T-helper 2 cell treated with Interferon-gamma antibody and Interleukin-4, amounts not matched to agents 5 μg/mL and 100 μg/mL, for 36 hours (primary cell): ENCODE measurements around the gene CTNND2.

ENCODE experiments used
- DNase-seq: peaks from one replicate; pipeline ENCODE4 v3.0.0; 2021; ENCODE audit warnings: low spot score
- H3K27ac Mint-ChIP-seq: one replicate; pipeline ENCODE4 v1.8.0; 2021; ENCODE audit warnings: mild to moderate bottlenecking, mixed read lengths
- H3K27me3 Mint-ChIP-seq: one replicate; pipeline ENCODE4 v1.8.0; 2021; ENCODE audit warnings: low read depth, mixed read lengths
- H3K36me3 Mint-ChIP-seq: one replicate; pipeline ENCODE4 v1.8.0; 2021; ENCODE audit warnings: low read depth, mixed read lengths
- H3K4me1 Mint-ChIP-seq: one replicate; pipeline ENCODE4 v1.8.0; 2021; ENCODE audit warnings: low read depth, mixed read lengths
- H3K4me3 Mint-ChIP-seq: one replicate; pipeline ENCODE4 v1.8.0; 2022; ENCODE audit warnings: mild to moderate bottlenecking, moderate library complexity, mixed read lengths
- H3K9me3 Mint-ChIP-seq: one replicate; pipeline ENCODE4 v1.8.0; 2021; ENCODE audit warnings: mixed read lengths

CTNND2 gene

DNA sequence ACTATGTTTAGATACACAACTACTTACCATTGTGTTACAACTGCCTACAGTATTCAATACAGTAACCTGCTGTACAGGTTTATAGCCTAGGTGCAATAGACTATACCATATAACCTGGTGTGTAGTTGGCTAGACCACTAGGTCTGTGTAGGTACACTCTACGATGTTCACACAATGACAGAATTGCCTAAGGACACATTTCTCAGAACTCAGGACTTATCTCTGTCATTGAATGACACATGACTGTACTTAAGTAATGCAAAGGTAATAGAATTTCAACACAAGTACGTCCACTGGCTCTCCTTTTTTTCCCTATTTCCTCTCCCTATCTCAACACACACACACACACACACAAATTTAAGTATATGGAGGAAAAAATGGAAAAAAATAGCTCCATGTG, 385.6 kb downstream of the CTNND2 start:
- H3K27me3 Mint-ChIP-seq = no peaks in the 10 kb centered on the region
- H3K27ac Mint-ChIP-seq = no peak overlapping the region
- no peaks in the 10 kb centered on the region for H3K4me1 Mint-ChIP-seq
- DNase-seq = no peak
- no peaks in the 10 kb centered on the region for H3K36me3 Mint-ChIP-seq
- no peak overlapping the region for H3K4me3 Mint-ChIP-seq
- H3K9me3 Mint-ChIP-seq = no peaks in the 10 kb centered on the region

DNA sequence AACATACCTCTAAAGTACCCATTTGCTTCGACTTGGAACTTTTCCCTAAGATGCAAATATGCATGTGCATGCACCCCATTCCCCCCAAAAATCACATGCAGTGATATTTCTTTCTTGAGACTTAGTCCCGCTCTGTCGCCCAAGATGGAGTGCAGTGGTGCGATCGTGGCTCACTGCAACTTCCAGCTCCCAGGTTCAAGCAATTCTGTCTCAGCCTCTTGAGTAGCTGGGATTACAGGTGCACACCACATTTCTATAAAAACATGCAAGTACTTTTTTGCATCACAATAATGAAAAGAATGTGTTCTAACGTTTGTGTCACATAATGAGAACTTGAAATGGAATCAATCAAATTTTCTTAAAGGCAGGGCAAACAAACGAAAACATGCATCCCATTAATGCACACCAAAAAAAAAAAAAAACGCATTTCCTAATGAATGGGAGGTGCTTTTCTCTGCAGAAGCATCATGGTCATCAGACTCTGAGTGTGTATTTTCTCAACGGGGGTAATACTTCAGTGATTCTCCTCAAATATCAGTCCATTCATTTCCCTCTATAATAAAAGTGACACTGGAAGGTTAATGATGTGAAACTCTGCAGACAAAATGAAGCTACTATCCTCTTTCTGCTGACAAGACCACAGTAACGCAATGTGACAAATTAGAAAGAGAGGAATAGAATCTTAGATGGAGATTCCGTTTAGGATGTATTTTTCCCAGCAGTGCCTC, 389.4 kb downstream of the CTNND2 start:
- no peak for DNase-seq
- Mint-ChIP-seq H3K4me1 (no peaks in the 10 kb centered on the region), H3K27ac (no peak overlapping the region), H3K9me3 (no peaks in the 10 kb centered on the region), H3K27me3 (no peaks in the 10 kb centered on the region), H3K36me3 (no peaks in the 10 kb centered on the region), H3K4me3 (no peak overlapping the region)

DNA sequence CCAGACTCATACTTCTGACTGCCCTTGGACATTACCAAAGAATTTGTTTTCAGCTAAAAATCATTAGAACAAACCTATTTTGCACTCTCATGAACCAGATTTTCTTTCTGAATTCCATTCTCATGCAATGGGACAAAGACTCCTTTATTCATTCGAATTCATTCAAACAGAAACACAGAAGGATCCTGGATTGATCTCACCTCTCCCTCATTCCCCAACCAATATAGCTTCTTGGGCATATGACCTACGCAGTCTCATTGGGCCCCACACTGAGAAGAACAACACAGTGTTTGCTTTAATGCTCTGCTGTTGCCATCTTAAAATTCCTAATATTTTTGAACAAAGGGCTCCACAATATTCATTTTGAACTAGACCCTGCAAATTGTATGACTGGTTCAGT, 392.4 kb downstream of the CTNND2 start:
- H3K4me3 Mint-ChIP-seq = no peak overlapping the region
- H3K4me1 Mint-ChIP-seq = no peaks in the 10 kb centered on the region
- H3K36me3 Mint-ChIP-seq = no peaks in the 10 kb centered on the region
- DNase-seq = no peak
- H3K27ac Mint-ChIP-seq = no peak overlapping the region
- no peaks in the 10 kb centered on the region for H3K9me3 Mint-ChIP-seq
- H3K27me3 Mint-ChIP-seq = no peaks in the 10 kb centered on the region

DNA sequence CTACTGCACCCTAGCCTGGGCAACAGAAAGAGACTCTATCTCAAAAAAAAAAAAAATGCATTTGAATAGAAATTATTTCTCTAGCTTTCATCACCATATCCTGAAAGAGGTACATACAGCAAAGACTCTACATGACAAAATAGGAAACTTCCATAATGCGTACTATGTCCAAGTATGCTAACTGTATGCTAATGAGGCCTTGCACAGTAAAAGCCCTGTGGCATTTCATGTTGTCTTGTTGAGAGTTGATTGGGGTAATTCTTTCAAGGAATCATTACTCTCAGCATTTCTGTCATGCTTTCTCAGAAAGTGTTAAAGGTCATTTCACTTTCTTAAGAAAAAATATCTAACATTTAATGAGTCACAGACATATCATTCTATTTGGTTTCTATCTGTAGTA, 393.4 kb downstream of the CTNND2 start:
- Mint-ChIP-seq H3K4me1 (no peaks in the 10 kb centered on the region), H3K27ac (no peak overlapping the region), H3K36me3 (no peaks in the 10 kb centered on the region), H3K27me3 (no peaks in the 10 kb centered on the region), H3K9me3 (no peaks in the 10 kb centered on the region), H3K4me3 (no peak overlapping the region)
- DNase-seq = no peak

DNA sequence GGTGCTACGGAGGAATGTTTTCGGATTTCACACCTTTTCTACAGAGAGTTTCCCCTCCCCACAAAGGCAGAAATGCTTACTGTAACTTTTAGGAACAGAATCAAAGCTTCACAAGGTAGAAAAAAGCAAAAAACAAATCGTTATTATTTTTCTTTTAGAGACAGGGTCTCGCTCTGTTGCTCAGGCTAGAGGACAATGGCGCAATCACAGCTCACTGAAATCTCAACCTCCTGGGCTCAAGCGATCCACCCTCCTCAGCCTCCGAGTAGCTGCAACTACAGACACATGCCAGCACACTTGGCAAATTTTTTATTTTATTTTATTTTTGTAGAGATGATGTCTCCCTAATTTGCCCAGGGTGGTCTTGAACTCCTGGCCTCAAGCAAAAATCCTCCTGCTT, 394.5 kb downstream of the CTNND2 start:
- Mint-ChIP-seq H3K27ac (no peak overlapping the region), H3K9me3 (no peaks in the 10 kb centered on the region), H3K4me1 (no peaks in the 10 kb centered on the region), H3K36me3 (no peaks in the 10 kb centered on the region), H3K4me3 (no peak overlapping the region), H3K27me3 (no peaks in the 10 kb centered on the region)
- no peak for DNase-seq

DNA sequence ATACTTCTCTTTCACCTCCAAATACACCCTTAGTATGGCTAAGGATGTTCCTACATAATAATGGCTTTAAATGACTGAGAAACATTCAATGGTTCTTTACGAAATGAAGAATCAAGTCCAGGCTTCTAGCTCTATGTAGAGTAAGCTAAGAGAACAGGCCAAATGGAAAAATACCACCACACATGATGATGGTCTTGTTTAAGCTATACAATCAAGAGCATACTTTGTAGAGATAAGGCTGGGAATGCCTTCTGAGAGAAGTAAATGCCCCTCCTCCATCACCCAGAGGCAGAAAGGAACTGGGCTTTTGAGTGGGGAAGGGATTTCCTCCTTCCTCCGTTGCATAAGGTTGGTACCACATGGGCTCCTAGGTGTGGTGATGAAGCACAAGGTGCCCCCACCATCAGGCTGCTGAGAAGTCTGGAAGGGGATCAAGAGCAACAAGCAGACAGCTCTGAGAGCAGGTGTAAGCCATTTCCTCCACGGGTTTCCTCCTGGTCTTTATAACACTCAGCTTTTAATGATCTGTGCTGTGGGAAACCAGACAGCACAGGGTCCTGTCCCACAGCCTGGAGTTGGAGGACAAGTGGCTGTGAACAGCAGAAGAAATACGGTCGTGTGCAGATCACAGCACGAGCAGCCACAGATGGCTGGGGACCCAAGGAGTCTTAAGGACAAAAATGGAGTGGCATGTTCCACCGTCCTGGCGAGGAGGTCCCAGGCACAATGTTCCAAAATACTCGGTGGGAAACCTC, 396.9 kb downstream of the CTNND2 start:
- Mint-ChIP-seq H3K27ac (no peak overlapping the region), H3K9me3 (no peaks in the 10 kb centered on the region), H3K4me1 (no peaks in the 10 kb centered on the region), H3K27me3 (no peaks in the 10 kb centered on the region), H3K4me3 (no peak overlapping the region), H3K36me3 (no peaks in the 10 kb centered on the region)
- DNase-seq = no peak

DNA sequence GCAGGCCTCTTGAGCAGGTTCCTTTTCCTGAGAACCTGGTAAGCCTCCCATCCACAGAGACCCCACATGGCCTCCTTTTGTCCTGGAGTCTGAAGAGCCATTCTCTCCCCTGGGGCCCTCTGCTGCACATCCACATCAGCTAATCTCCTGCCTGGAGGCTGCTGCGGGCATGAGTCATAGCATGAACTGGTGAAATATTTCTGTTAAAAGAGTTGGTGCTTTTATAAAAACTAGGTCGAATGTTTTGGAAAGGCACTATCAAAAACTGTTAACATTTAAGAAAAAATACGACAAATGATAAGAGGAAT, 399.4 kb downstream of the CTNND2 start:
- H3K9me3 Mint-ChIP-seq = no peaks in the 10 kb centered on the region
- DNase-seq = no peak
- no peaks in the 10 kb centered on the region for H3K36me3 Mint-ChIP-seq
- no peaks in the 10 kb centered on the region for H3K27me3 Mint-ChIP-seq
- H3K4me1 Mint-ChIP-seq = no peaks in the 10 kb centered on the region
- no peak overlapping the region for H3K27ac Mint-ChIP-seq
- H3K4me3 Mint-ChIP-seq = no peak overlapping the region

DNA sequence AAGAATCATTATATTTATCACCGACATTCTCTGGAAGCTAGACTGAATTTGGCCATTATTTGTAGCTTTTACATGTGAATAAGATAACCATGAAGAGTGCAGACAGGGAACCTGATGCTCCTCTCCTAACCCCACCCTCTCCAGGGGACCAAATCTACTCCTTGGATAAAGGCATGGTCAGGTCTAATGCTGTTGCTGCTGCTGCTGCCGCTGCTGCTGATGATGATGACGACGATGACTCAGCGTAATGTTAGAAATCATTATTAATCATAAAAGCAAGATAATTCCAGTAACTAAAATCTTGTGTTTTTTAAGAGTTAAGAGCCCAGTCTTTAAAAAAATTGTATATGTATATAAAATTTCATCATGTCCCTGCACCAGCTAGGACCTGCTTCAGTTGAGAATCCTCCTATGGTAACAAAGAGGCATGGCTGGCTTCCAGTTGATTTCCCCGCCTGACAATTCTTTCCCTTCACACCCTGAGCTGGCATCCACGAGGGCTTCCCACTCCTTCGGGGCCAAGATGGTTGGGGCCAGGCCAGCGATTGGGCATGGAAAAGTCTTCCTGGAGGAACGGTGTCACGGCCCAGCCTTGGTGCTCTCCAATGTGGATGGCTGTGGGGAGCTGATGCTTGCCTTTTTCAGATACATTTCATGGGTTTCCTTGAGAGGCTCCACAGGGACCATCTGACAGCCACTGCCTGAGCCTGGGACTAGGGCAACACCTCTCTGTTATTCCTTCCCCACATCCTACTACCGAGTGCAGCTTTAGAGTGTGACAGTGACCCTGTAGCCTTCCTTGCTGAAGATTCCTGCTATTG, 400.0 kb downstream of the CTNND2 start:
- H3K9me3 Mint-ChIP-seq = no peaks in the 10 kb centered on the region
- H3K4me1 Mint-ChIP-seq = no peaks in the 10 kb centered on the region

DNA sequence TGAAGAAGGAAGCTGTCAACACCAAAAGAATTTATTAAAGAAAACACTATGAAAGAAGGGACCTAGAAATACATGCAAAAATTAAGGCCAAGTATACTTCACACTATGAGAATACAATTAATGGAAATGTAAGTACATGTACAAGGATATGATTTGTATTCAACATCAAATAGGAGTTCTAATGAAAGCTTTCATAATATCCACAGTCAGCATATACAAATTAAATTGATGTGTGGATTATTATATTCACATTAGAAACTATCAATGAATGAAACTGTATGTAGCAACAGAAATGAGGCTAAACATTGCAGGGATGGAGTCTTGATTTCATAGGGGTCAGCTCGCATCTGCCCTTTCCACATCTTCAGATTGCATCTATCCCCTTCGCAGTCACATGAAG, 401.5 kb downstream of the CTNND2 start:
- no peak for DNase-seq
- no peak overlapping the region for H3K4me3 Mint-ChIP-seq

More for the DNA sequence above, 400.0 kb downstream of the CTNND2 start:
- DNase-seq = no peak
- Mint-ChIP-seq H3K27ac (no peak overlapping the region), H3K36me3 (no peaks in the 10 kb centered on the region), H3K27me3 (no peaks in the 10 kb centered on the region), H3K4me3 (no peak overlapping the region)

DNA sequence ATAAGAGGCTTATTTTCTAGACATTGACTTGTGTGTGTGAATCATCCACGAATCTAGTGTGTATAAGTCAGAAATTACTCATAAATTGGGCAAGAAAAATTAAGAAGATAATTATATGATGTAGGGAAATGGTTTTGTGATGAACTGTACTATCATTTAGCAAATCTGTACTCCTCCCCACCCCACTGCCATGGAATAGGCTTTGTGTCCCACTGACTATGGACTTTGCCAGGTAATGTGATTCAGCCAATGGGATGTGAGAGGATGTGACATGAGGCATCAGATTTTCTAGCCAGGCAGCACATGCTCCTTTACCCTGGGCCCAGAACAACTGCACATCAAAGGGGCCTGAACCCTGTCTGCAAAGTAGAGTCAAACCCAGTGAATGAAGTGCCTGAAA, 406.6 kb downstream of the CTNND2 start:
- H3K27ac Mint-ChIP-seq = no peak overlapping the region
- no peaks in the 10 kb centered on the region for H3K27me3 Mint-ChIP-seq
- no peak overlapping the region for H3K4me3 Mint-ChIP-seq
- no peaks in the 10 kb centered on the region for H3K4me1 Mint-ChIP-seq
- no peaks in the 10 kb centered on the region for H3K9me3 Mint-ChIP-seq
- no peak for DNase-seq
- H3K36me3 Mint-ChIP-seq = no peaks in the 10 kb centered on the region

More for the DNA sequence above, 401.5 kb downstream of the CTNND2 start:
- Mint-ChIP-seq H3K27ac (no peak overlapping the region), H3K9me3 (no peaks in the 10 kb centered on the region), H3K27me3 (no peaks in the 10 kb centered on the region), H3K4me1 (no peaks in the 10 kb centered on the region), H3K36me3 (no peaks in the 10 kb centered on the region)

DNA sequence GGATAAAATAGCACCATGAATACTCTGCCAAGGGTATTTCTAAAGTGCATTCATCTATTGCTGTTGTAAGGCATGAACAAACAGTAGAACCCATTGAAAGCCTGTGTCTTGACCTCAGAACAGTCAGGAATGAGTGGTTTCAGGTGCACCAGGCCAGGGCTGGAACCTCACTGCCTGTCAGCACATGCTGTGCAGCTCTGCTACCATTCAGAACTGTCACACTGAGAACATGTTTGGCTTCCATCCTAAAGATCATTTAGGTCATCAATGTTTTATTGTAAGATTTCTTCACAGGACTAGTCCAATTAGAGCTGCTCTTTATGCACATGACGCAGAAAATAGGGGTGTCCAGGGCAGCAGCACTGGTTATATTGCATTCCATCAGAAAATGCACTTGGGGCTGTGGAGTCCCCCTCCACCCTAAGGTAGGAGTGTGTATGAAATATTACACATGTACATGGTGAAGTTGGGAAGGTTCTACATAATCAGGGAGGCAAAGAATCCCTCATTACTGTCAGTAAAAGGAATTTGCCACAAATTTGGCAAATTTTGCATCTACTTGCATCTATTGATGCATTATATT, 408.0 kb downstream of the CTNND2 start:
- H3K4me1 Mint-ChIP-seq = no peaks in the 10 kb centered on the region

DNA sequence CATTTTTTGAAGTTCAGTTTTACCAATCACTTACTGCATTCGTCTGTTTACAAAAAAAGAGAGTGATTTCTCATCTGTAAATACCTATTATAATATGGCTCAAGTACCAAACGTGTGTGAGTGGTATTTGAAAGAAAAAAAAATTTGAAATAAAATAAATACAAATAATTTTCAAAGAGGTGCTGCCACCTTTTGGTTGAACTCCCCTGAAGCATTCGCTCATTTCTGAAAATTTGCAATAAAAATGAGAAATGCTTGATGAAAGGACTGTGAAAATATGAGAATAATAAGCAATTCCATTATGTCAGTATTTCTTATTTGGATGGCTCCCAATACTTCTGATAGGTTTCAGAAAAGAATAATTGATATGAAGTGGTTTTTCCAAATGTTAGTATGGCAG, 409.9 kb downstream of the CTNND2 start:
- no peak overlapping the region for H3K4me3 Mint-ChIP-seq
- H3K9me3 Mint-ChIP-seq = no peaks in the 10 kb centered on the region
- no peaks in the 10 kb centered on the region for H3K27me3 Mint-ChIP-seq
- H3K4me1 Mint-ChIP-seq = no peaks in the 10 kb centered on the region
- DNase-seq = no peak
- H3K27ac Mint-ChIP-seq = no peak overlapping the region
- no peaks in the 10 kb centered on the region for H3K36me3 Mint-ChIP-seq

More for the DNA sequence above, 408.0 kb downstream of the CTNND2 start:
- no peak overlapping the region for H3K27ac Mint-ChIP-seq
- no peaks in the 10 kb centered on the region for H3K36me3 Mint-ChIP-seq
- no peaks in the 10 kb centered on the region for H3K9me3 Mint-ChIP-seq
- DNase-seq = no peak
- no peak overlapping the region for H3K4me3 Mint-ChIP-seq
- H3K27me3 Mint-ChIP-seq = no peaks in the 10 kb centered on the region

DNA sequence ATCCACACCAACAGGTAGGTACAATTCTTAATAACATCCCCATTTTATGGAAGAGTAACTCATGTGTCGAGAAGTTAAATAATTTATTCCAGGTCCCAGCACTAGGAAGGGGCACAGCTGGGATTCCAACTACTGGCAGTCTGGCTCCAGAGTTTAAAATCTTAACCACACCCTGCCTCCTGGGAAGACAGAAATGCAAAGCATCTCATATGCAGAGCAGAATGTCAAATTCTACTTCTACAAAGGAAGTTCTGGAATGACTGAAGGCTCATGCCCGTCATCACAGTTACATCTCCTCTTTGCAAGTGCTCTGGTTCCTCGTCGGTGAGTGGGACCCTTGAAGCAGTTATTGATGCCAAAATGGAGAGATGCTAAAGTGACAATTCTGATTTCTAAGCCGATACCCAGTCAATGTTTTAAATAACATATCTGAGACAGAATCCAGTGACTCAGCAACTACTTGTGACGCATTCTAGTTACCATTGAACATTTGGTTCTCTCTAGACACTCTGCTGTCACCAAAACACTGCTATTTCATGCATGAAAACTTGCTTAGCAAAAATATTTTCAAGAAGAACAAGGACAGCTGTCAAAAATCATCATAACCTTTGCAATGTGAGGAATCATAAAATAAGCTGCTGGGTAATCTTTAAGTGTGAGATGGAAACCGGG, 412.7 kb downstream of the CTNND2 start:
- H3K4me3 Mint-ChIP-seq = no peak overlapping the region
- no peak for DNase-seq
- H3K27me3 Mint-ChIP-seq = no peaks in the 10 kb centered on the region
- H3K36me3 Mint-ChIP-seq = no peaks in the 10 kb centered on the region
- H3K27ac Mint-ChIP-seq = no peak overlapping the region
- no peaks in the 10 kb centered on the region for H3K4me1 Mint-ChIP-seq
- H3K9me3 Mint-ChIP-seq = no peaks in the 10 kb centered on the region
